Hippocampal formation (tissue), 2 donors: Measurements from ENCODE around the gene IMP3.
"Not testable (repeated sequence)": the region's sequence is repeated elsewhere in the genome, so short reads cannot be mapped to it uniquely, and the experiment has no call there.

Experiments
- DNase-seq, 2 donors: peaks; one replicate each; lab custom pipeline; 2025; lab: John Stamatoyannopoulos, UW

IMP3 gene

GRCh38 chr15:75650908-75651809, 11.1 kb upstream of the IMP3 start:
- DNase-seq: no peak

DNA sequence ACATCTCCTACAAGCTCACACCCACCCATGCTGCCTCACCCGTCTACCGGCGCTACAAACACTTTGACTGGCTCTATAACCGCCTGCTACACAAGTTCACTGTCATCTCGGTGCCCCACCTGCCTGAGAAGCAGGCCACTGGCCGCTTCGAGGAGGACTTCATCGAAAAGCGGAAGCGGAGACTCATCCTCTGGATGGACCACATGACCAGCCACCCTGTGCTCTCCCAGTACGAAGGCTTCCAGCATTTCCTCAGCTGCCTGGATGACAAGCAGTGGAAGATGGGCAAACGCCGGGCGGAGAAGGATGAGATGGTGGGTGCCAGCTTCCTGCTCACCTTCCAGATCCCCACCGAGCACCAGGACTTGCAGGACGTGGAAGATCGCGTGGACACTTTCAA, 9.8 kb upstream of the IMP3 start:
- no peak for DNase-seq

DNA sequence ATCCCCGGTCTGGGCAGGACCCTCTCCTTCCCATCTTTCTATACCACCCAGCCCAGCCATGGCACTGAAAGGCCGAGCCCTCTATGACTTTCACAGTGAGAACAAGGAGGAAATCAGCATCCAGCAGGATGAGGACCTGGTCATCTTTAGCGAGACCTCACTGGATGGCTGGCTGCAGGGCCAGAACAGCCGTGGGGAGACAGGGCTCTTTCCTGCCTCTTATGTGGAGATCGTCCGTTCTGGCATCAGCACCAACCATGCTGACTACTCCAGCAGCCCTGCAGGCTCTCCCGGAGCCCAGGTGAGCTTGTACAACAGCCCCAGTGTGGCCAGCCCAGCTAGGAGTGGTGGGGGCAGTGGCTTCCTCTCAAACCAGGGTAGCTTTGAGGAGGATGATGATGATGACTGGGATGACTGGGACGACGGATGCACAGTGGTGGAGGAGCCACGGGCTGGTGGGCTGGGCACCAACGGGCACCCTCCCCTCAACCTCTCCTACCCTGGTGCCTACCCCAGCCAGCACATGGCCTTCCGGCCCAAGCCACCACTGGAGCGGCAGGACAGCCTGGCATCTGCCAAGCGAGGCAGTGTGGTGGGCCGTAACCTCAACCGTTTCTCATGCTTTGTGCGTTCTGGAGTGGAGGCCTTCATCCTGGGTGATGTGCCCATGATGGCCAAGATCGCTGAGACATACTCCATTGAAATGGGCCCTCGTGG, 9.2 kb upstream of the IMP3 start:
- no peak for DNase-seq

GRCh38 chr15:75648156-75649000, 8.4 kb upstream of the IMP3 start:
- peak in 1 of 2 donors; percentile 46 for DNase-seq

DNA sequence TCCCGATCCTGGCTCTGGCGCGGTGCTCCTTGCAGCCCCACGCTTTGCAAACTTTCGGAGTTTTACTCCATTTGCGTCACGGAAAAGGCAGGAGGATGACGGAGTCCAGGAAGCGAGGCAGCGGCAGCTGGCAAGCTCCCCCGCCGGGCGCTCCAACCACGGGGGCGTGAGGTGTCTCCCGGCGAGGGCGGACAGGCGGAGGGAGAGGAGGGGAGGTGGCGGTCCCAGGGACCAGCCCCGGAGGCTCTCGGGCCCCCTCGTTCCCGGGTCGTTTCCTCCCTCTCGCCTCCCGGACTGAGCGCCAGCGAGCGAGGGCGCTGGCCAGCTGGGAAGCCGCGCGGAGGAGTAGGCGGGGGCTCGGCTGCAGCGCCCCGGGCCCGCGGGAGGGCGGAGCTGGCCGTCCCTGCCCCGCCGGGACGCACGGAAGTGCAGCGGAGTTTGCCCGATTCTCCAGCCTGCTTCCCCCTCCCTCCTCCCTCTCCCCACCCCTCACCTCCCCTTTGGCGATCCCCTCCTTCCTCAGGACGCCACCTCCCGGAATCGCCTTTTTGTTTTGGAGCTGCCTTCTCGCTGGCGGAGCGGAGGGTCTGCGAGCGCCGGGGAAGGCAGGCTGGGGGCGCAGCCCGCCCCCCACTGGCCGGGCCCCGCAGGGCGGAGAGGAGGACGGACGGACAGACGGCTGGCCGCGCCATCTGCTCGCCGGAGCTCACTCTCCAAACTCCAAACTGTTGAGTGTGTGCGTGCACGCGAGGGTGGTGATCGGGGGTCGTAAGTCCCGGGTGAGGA, 7.5 kb upstream of the IMP3 start, which contains the start of gene SNX33:
Gene SNX33 (plus strand): TSS at position 543 of the 786 bp plus-strand sequence. CDS start 1,191 bp downstream, outside the sequence.
- DNase-seq: peak; percentile 26 to 52

- no peak for DNase-seq
Observed at GRCh38 chr15:75646944-75647364, 6.9 kb upstream of the IMP3 start.

- no peak for DNase-seq
Observed at GRCh38 chr15:75646112-75646943, 6.3 kb upstream of the IMP3 start.

- no peak for DNase-seq
Observed at GRCh38 chr15:75644376-75644775, 4.4 kb upstream of the IMP3 start.

DNA sequence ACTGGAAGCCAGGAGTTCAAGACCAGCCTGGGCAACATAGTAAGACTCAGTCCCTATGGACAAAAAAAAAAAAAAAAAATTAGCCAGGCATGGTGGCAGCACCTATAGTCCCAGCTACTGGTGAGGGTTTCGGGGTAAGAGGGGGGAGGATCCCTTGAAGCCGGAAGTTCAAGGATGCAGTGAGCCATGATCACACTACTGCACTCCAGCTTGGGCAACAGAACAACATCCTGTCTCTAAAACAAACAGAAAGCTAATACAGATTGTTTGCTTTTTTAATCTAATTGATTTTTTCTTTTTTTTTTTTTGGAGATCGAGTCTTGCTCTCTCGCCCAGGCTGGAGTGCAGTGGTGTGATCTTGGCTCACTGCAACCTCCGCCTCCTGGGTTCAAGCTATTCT, 1.6 kb upstream of the IMP3 start:
- no peak for DNase-seq

DNA sequence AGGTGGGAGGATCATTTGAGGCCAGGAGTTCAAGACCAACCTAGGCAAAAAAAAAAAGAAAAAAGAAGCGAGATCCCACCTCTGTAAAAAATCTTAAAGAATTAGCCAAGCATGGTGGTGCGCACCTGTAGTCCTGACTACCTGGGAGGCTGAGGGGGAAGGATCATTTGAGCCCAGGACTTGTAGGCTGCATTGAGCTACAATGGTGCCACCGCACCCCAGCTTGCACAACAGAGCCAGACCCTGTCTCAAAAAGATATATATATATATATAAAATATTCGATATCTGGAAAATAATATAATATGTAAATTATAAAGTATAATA, 1.1 kb upstream of the IMP3 start:
- DNase-seq: no peak

- DNase-seq: peak in 1 of 2 donors; percentile 32
Observed at GRCh38 chr15:75640483-75641178, 607 bp upstream of the IMP3 start.

GRCh38 chr15:75639191-75639708, 774 bp downstream of the IMP3 start:
- DNase-seq: no peak

GRCh38 chr15:75637245-75638009, 2.6 kb downstream of the IMP3 start:
- no peak for DNase-seq

DNA sequence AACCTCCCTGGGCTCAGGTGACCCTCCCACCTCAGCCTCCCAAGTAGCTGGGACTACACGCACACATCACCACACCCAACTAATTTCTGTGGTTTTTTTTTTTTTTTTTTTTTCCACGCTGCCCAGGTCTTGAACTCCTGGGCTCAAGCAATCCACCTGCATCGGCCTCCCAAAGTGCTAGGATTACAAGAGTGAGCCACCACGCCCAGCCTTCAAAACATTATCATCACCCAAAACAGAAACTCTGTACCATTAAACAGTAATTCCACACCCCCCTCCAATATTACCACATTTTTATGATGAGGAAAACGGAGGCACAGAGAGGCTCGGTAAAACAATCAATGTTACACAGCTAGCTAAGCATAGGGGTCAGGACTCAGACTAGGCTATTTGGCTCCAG, 4.0 kb downstream of the IMP3 start:
- DNase-seq: no peak

DNA sequence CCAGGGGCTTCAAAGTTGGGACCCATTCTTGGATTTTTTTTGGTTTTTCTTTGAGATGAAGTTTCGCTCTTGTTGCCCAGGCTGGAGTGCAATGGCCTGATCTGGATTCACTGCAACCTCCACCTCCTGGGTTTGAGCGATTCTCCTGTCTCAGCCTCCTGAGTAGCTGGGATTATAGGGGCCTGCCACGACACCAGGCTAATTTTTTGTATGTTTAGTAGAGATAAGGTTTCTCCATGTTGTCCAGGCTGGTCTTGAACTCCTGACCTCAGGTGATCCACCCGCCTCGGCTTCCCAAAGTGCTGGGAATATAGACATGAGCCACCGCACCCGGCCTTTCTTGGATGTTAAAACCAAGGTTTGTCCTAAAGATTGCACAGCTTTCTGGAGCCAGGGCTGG, 6.1 kb downstream of the IMP3 start:
- not testable (repeated sequence) for DNase-seq

DNA sequence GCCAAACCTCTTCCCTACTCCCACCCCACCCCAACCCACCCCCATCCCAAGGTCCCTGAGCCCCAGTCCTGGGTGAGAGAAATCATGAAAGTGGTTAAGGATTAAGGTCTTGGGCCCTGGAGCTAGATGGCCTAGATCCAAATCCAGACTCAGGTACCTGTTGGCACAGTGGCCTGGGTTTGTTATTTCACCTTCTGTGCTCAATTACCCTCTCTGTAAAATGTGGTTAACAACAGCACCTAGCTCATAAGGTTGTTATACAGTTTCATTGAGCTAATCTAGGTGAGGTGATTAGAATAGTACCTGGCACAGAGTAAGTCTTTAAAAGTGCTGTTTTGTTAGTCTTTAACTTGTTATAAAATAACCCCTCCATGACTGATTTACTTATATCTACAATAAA, 8.1 kb downstream of the IMP3 start:
- DNase-seq: no peak

GRCh38 chr15:75625542-75626347, 14.3 kb downstream of the IMP3 start, which contains the start of gene SNUPN:
Gene SNUPN (minus strand): TSS chr15:75625725. CDS start chr15:75621051, 4,674 bp downstream.
- DNase-seq: peak; percentile 88

GRCh38 chr15:75622505-75622904, 17.5 kb downstream of the IMP3 start:
- DNase-seq: no peak
